Measurements from ENCODE around the gene RRP36. TPM values are rescaled to one million over a fixed set of nuclear protein-coding genes. Genes with fewer than 3 reads are reported as not detected.

RRP36 gene
- total RNA-seq, 2 experiments from 2014 or later = 65.3 to 68.4 TPM

DNA sequence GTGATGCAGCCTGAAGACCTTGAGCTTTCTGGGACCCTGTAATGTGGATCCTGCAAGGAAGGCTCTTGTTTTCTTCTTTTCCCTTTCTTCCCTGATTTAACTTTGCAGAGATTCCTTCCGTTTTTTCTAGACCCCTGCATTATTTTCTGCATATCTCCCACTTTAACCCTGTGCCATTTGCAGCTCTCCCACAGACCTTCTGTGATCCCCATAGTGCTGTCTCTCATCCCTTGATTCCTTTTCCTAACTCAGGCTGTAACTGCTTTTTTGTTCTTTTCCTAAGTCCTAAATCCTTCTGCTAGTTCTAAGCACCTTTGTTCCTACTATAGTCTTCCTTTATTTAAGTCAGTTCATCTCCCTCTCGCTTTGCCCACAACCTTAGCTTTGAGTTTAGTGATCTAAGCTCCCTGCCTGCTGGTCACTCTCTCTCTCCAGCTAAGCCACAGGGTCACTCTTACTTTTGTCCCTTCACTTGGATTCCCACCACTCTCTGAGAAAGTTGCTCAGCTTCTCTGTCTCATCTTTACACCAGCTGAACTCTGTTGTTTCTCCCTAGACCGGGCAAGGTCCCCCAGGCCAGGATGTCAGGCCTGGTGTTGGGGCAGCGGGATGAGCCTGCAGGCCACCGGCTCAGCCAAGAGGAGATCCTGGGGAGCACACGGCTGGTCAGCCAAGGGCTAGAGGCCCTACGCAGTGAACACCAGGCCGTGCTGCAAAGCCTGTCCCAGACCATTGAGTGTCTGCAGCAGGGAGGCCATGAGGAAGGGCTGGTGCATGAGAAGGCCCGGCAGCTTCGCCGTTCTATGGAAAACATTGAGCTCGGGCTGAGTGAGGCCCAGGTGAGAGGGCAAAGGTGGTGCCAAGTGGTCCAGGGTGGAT, 39.6 kb downstream of the RRP36 start:
- H3K27ac Mint-ChIP-seq = peak overlapping the region; percentile 98
- POLR2A ChIA-PET = no interaction called here
- CTCF ChIA-PET = interaction anchor here (0.5 to 0.6 kb wide), 3 partner anchors 19 to 123 kb away, joined by 3 to 4 read pairs (median 3); no protein-coding TSS in a partner anchor
- H3K4me3 Mint-ChIP-seq = peak overlapping the region; percentile 88
- DNase-seq = no peak
- peaks cover 39% of the 10 kb centered on the region for H3K4me1 Mint-ChIP-seq
- no peaks in the 10 kb centered on the region for H3K27me3 Mint-ChIP-seq
- no peaks in the 10 kb centered on the region for H3K9me3 Mint-ChIP-seq
- peaks cover 8% of the 10 kb centered on the region for H3K36me3 Mint-ChIP-seq (ENCODE audit: low read depth)

DNA sequence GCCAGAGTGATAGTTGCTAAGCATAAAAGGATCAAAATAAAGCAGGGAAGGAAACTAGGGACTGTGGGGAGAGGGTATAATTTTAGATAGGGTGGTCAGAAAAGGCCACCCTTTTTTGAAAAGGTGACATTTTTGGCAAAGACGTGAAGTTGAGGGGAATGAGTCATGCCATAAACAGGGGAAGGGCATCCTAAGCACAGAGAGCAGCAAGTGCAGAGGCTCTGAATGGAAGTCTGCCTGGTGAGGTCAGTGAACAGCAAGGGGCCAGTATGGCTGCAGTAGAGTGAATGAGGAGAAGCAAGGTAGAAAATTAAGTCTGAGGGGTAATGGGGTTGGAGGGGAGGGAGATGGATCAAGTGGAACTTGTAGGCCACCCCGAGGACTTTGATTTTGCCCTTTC, 40.4 kb downstream of the RRP36 start:
- CTCF ChIA-PET = interaction anchor here (0.5 to 0.6 kb wide), 2 partner anchors 18 to 124 kb away, joined by 3 to 4 read pairs; no protein-coding TSS in a partner anchor
- no peak overlapping the region for H3K4me3 Mint-ChIP-seq
- POLR2A ChIA-PET = no interaction called here
- H3K27me3 Mint-ChIP-seq = no peaks in the 10 kb centered on the region
- no peak for DNase-seq
- H3K36me3 Mint-ChIP-seq (ENCODE audit: low read depth) = peaks cover 6% of the 10 kb centered on the region
- H3K9me3 Mint-ChIP-seq = no peaks in the 10 kb centered on the region
- peaks cover 35% of the 10 kb centered on the region for H3K4me1 Mint-ChIP-seq
- H3K27ac Mint-ChIP-seq = peak overlapping the region; percentile 60

DNA sequence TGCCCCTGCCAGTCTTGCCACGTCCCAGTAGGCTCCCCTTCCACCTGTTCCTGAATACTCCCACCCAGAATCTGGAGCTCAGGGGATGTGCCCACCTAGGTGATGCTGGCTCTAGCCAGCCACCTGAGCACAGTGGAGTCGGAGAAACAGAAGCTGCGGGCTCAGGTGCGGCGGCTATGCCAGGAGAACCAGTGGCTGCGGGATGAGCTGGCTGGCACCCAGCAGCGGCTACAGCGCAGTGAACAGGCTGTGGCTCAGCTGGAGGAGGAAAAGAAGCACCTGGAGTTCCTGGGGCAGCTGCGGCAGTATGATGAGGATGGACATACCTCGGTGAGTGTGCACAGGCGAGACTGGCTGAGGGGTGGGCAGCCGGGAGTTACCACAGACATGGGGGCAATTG, 41.4 kb downstream of the RRP36 start:
- CTCF ChIA-PET = interaction anchor here (0.6 kb wide), 2 partner anchors 15 to 50 kb away, joined by 3 to 5 read pairs; no protein-coding TSS in a partner anchor
- peaks cover 2% of the 10 kb centered on the region for H3K36me3 Mint-ChIP-seq (ENCODE audit: low read depth)
- peaks cover 32% of the 10 kb centered on the region for H3K4me1 Mint-ChIP-seq
- POLR2A ChIA-PET = no interaction called here
- H3K27ac Mint-ChIP-seq = no peak overlapping the region
- H3K27me3 Mint-ChIP-seq = no peaks in the 10 kb centered on the region
- no peaks in the 10 kb centered on the region for H3K9me3 Mint-ChIP-seq
- H3K4me3 Mint-ChIP-seq = no peak overlapping the region
- DNase-seq = no peak

DNA sequence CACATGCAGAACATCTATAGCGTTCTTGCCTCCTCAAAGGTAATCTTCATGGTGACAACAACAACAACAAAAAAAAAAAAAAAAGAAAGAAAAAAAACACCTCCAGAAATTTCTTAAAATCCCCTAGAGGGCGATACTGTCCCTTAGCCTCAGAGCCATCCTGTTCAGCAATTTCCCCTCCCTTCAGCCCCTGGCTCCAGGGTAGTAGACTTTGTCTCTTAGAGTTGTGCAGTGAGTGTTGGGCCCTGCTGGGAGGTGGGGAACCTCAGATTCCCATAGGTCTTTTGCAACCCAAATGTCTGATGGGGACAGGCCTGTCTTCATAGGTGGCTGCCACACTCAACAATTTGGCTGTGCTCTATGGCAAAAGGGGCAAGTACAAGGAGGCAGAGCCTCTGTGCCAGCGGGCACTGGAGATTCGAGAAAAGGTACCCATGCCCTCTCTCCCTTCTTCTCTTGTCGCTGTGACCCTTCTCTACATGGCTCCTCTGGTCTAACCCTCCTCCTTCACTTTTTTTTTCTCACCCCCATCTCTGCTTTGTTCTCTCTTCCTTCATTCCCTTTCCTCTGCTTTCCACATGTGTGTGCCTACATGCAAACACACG, 48.7 kb downstream of the RRP36 start:
- peaks cover 6% of the 10 kb centered on the region for H3K4me1 Mint-ChIP-seq
- no peaks in the 10 kb centered on the region for H3K36me3 Mint-ChIP-seq (ENCODE audit: low read depth)
- peak; percentile 46 for DNase-seq
- H3K9me3 Mint-ChIP-seq = no peaks in the 10 kb centered on the region
- POLR2A ChIA-PET = no interaction called here
- H3K27me3 Mint-ChIP-seq = no peaks in the 10 kb centered on the region
- CTCF ChIA-PET = no interaction called here
- H3K4me3 Mint-ChIP-seq = no peak overlapping the region
- no peak overlapping the region for H3K27ac Mint-ChIP-seq

DNA sequence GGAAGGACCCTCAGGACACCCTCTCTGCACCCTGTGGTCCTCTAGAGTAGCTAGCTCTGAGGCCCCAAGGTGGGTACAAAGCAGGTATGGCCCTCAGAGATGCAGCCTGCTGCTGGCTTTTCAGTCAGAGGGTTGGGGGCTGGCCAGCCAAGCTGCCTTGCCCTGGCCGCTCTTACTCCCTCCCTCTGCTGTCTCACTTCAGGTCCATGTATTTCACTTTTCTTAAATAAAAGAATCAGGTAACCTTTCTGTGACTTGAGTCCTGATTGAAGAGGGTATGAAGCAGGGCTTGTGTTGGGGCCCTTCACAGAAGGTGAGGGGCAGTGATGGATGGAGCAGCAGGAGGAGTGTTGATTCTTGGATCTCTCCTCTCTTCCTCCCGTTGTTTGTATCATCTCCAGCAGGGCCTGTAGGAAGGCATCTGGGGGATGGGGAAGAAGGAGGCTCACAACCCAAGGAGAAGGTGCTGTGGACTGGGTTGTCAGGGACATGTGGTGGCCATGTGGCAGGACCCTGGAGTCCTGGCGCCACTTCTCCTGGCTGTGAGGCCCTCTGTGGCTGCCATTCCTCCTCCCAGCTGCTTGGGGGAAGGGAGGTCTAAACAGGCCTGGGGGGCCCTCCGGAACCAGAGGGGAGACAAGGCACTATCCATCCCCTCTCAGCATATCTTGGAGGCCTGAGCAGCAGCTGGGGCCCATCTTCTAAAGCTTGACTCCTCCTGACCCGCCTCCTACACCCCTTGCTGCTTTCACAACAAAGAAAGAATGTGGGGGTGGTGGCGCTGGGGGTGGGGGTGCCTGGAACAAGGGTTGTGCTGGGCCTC, 53.6 kb downstream of the RRP36 start:
- Mint-ChIP-seq H3K4me3 (no peak overlapping the region), H3K36me3 (ENCODE audit: low read depth) (no peaks in the 10 kb centered on the region), H3K9me3 (no peaks in the 10 kb centered on the region), H3K27me3 (peaks cover 25% of the 10 kb centered on the region), H3K27ac (no peak overlapping the region), H3K4me1 (peaks cover 3% of the 10 kb centered on the region)
- DNase-seq = no peak
- ChIA-PET CTCF (interaction anchor here (0.7 kb wide), 1 partner anchor 81 kb away, joined by 3 read pairs; no protein-coding TSS in a partner anchor), POLR2A (no interaction called here)

DNA sequence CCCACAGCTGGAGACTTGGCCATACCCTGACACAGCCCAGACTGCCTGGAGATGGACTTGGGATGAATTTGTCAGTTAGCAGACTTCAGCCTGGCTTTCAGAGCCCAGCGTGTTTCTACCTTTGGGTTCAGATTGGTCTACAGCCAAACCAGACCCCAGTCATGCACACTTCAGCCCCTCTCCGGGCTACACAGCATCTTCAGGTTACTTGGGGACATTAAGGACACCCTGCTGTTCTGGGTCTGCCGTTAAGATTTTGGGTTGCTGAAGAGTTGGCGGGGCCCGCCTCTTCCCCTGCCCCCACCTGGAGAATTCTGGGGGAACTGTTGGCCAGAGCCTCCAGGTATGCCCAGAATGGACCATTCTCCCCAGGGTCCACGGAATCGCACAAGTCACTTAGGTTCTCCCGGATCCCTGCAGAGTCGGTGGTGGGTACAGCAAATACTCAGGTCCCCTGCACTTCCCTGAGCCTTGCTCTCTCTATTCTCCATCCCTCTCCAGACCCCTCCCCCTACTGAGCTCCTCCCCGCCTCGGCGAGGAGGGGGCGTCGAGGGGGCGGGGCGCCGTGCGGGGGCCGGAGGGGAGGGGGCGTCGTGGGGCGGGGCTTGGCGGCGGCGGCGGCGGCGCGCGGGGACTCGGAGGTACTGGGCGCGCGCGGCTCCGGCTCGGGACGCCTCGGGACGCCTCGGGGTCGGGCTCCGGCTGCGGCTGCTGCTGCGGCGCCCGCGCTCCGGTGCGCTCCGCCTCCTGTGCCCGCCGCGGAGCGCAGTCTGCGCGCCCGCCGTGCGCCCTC, 54.4 kb downstream of the RRP36 start, which contains the start of gene PTK7:
Gene PTK7 (plus strand): TSS at position 645 of the 794 bp plus-strand sequence. CDS start 175 bp downstream, outside the sequence.
- peak within 1 kb of the TSS; percentile 58 for H3K4me3 Mint-ChIP-seq
- DNase-seq = peak; percentile 37
- H3K27ac Mint-ChIP-seq = no peak within 1 kb of the TSS
- peaks cover 25% of the 10 kb centered on the region for H3K27me3 Mint-ChIP-seq
- CTCF ChIA-PET = interaction anchor here (0.6 to 1.3 kb wide), 2 partner anchors 10 to 1919 kb away, joined by 3 read pairs; no protein-coding TSS in a partner anchor
- no peaks in the 10 kb centered on the region for H3K9me3 Mint-ChIP-seq
- H3K4me1 Mint-ChIP-seq = no peaks in the 10 kb centered on the region
- POLR2A ChIA-PET = no interaction called here
- no peaks in the 10 kb centered on the region for H3K36me3 Mint-ChIP-seq (ENCODE audit: low read depth)

DNA sequence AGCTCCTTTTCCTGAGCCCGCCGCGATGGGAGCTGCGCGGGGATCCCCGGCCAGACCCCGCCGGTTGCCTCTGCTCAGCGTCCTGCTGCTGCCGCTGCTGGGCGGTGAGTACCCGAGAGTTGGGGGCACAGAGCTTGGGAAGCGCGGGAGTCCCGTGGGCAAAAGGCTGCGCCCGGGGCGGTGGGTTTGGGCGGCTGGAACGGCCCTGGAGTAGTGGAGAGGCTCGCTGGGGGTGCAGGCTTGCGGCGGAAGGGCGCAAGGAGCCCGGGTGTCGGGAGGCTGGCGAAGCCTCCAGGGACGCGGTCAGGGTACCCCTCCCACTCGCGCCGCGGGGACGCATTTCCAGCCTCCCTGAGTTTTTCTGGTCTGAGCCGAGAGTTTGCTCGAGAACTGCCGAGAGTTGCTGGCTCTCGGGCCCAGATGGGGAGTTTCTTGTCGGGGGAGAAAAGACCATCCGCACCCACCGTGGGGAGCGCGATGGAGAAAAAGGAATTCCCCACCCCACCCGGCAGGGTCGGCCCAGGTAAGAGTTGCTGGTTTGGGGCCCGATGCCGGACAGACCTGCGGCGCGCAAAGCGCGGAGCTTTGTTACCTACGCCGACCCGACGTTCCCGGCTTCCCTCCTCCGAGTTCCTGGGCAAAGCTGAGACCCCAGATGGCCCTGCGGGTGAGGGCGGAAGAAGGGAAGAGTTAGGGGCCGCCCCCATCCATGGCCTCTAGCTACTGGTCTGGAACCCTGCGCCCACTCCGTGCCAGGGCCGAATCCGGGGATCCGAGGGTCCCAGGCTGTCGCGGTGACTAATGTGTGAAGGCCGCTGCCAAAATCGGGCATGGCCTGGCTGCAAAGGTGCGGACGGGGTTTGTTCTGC, 55.3 kb downstream of the RRP36 start:
- Mint-ChIP-seq H3K9me3 (no peaks in the 10 kb centered on the region), H3K27me3 (peaks cover 28% of the 10 kb centered on the region), H3K36me3 (ENCODE audit: low read depth) (no peaks in the 10 kb centered on the region), H3K27ac (no peak overlapping the region), H3K4me3 (peak overlapping the region; percentile 58), H3K4me1 (peaks cover under 1% of the 10 kb centered on the region)
- ChIA-PET POLR2A (interaction anchor here (0.8 kb wide), 1 partner anchor 147 kb away, joined by 7 read pairs; no protein-coding TSS in a partner anchor), CTCF (interaction anchor here (0.6 to 1.5 kb wide), 7 partner anchors 9 to 1918 kb away, joined by 3 to 4 read pairs (median 3); no protein-coding TSS in a partner anchor)
- no peak for DNase-seq

DNA sequence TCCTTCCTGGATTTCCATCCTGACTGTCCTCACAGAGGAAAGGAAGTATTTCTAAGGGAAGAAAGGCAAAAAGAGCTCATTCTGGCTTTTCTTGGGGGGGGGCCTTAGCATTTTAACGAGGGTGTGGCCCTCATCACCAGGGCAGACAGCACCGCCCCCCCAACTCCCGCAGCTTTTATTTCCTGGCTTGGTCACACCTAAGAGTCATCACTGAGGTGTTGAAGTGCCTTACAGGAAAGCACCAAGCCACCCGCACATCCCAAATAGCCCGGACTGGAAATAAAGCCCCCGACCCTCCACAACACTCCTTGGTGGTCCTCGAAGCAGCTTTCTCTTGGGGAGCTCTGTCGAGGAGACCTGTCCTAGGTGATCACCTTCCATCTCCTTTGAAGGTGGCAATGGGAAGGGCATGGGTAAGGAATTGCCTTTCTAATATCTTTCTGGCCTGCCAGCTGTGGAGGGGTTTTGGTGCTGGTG, 55.9 kb downstream of the RRP36 start:
- no peaks in the 10 kb centered on the region for H3K9me3 Mint-ChIP-seq
- H3K27ac Mint-ChIP-seq = no peak overlapping the region
- no peaks in the 10 kb centered on the region for H3K36me3 Mint-ChIP-seq (ENCODE audit: low read depth)
- CTCF ChIA-PET = interaction anchor here (0.5 to 1.5 kb wide), 6 partner anchors 12 to 171 kb away, joined by 3 to 5 read pairs (median 3); no protein-coding TSS in a partner anchor
- H3K4me3 Mint-ChIP-seq = peak overlapping the region; percentile 58
- no peak for DNase-seq
- POLR2A ChIA-PET = interaction anchor here (0.8 kb wide), 1 partner anchor 148 kb away, joined by 7 read pairs; no protein-coding TSS in a partner anchor
- peaks cover 28% of the 10 kb centered on the region for H3K27me3 Mint-ChIP-seq
- peaks cover 2% of the 10 kb centered on the region for H3K4me1 Mint-ChIP-seq

DNA sequence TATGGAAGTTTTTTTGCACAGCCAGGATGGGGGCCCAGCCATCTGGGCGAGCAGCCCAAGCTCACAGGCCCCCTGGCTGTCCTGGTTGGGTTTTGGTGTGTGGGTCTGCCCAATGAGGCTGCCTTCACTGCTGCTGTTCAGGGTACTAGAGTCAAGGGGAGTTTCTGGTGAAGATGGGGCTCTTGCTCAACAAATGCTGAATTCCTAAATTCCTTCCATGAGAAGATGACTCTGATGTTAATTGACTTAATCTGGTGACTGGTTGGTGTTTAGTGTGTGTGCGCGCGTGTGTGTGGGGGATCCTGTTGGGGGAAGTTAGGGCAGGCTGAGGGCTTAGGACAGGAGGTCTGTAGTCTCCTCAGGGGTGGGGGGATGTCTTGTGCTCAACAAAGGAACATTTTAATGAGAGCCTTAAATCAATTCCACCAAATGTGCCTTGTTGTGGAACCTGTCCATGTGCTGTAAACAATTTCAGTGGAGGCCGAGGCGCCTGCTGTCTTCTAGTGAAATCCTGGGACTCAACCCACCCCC, 56.6 kb downstream of the RRP36 start:
- H3K36me3 Mint-ChIP-seq (ENCODE audit: low read depth) = no peaks in the 10 kb centered on the region
- no peaks in the 10 kb centered on the region for H3K9me3 Mint-ChIP-seq
- no peak for DNase-seq
- POLR2A ChIA-PET = no interaction called here
- H3K4me3 Mint-ChIP-seq = no peak overlapping the region
- H3K4me1 Mint-ChIP-seq = peaks cover 2% of the 10 kb centered on the region
- no peak overlapping the region for H3K27ac Mint-ChIP-seq
- CTCF ChIA-PET = interaction anchor here (0.5 to 1.5 kb wide), 2 partner anchors 15 to 66 kb away, joined by 3 to 5 read pairs; no protein-coding TSS in a partner anchor
- peaks cover 28% of the 10 kb centered on the region for H3K27me3 Mint-ChIP-seq

DNA sequence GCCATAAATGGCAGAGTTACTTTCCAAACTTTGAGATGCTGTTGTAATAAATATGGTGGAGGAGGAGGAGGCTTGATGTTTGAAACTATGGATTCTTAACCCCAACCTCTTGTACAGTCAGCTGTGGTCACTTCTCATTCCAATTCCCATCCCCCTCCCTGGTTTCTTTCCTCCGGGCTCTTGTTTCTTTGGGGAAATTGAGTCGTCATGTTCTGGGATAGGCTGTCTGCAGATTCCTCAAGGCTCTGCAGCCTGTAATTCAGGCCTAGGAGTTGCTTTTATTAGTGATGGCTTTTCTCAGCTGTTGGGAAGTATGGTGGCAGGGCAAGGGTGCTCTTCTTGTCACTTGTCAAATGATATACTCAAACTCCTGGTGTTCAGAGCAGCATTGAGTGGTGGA, 57.3 kb downstream of the RRP36 start:
- Mint-ChIP-seq H3K36me3 (ENCODE audit: low read depth) (no peaks in the 10 kb centered on the region), H3K9me3 (no peaks in the 10 kb centered on the region), H3K4me1 (peaks cover 2% of the 10 kb centered on the region), H3K27me3 (peaks cover 28% of the 10 kb centered on the region), H3K27ac (no peak overlapping the region), H3K4me3 (no peak overlapping the region)
- ChIA-PET CTCF (interaction anchor here (0.7 kb wide), 1 partner anchor 60 kb away, joined by 3 read pairs; no protein-coding TSS in a partner anchor), POLR2A (interaction anchor here (0.7 kb wide), 1 partner anchor 179 kb away, joined by 5 read pairs; no protein-coding TSS in a partner anchor)
- no peak for DNase-seq

Data from activated CD4-positive, alpha-beta T cell treated with anti-CD3 and anti-CD28 coated beads, Interleukin-2, amount 10 ng/mL, durations not matched to agents 7 days and 5 days (primary cell).